T-helper 9 cell (primary cell): Measurements from ENCODE around the gene DNASE1L2.
"Not testable (repeated sequence)": the region's sequence is repeated elsewhere in the genome, so short reads cannot be mapped to it uniquely, and the experiment has no call there.

Experiments used
- DNase-seq: peaks from one replicate; pipeline ENCODE4 v3.0.0-alpha.2; 2020

The DNASE1L2 gene

DNA sequence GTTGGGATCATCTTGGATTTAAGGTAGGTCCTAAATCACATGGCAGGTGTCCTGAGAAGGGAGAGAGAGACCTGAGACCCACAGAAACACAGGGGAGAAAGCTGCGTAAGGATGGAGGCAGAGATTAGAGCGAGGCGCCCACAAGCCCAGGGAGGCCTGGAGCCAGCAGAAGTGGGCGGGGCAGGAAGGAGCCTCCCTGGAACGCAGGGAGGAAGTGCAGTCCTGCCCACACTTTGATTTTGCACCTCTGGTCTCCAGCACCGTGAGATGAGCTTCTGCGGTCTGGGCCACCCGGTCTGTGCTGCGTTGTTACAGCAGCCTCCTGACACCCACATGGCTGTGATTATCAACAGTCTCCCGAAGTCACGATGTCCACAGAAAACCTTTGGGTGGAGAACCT lies 6.4 kb downstream of the DNASE1L2 start:
- no peak for DNase-seq

DNA sequence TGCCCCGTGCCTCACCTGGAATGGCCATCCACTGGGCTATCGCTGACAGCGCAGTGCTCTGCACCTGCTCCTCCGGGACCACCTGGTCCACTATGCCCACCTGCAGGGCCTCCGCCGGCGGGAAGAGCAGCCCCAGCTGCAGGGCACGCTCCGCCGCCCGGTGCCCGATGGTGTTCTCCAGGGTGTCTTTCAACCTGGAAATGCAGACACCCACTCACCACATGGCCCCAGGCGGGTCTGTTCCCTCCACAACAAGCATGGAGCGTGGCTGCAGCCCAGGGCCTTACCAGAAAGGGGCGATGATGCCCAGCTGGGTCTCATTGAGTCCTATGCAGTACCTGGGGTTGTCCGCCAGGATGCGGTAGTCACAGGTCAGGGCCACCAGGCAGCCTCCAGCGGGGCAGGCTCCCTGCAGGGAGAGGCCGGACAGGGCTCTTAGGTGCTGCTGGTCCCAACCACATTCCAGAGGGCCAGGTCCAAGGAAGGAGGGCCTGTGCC lies 6.8 kb downstream of the DNASE1L2 start:
- no peak for DNase-seq

DNA sequence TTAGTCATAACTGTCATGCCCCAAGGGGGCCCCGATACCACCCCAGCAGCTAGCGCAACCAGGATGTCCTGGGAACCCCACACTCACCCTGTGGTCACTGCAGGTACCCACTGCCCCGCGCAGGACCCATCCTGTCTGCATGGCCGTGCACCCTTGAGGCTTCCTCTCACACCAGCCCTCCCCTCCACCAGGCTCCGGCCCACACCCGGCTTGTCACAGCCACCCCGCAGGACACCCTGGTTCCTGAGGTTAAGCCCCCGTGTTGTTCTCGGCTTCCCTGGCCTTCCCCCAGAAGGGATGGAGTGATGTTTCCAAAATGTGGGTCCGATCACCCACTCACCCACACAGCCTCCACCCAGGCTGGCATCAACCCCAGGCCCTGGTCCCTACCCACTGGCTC lies 7.5 kb downstream of the DNASE1L2 start:
- no peak for DNase-seq

DNA sequence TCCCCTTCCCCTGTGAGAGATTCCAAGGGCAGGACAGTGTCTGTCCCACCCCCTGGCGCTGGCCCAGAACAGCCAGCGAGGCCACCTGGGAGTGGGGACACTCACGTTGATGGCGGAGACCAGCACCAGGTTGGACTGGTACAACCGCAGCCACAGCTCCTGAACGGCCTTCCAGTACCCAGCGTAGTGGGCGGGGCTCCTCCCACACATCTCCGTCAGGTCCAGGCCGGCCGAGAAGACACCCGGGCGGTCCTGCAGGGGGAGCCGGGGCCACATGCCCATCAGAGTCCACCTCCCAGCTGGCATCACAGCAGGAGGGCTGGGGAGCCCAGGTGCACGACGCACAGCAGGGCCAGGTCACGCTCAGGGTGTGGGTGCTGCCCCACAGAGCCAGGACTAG lies 8.1 kb downstream of the DNASE1L2 start:
- DNase-seq, result no peak

DNA sequence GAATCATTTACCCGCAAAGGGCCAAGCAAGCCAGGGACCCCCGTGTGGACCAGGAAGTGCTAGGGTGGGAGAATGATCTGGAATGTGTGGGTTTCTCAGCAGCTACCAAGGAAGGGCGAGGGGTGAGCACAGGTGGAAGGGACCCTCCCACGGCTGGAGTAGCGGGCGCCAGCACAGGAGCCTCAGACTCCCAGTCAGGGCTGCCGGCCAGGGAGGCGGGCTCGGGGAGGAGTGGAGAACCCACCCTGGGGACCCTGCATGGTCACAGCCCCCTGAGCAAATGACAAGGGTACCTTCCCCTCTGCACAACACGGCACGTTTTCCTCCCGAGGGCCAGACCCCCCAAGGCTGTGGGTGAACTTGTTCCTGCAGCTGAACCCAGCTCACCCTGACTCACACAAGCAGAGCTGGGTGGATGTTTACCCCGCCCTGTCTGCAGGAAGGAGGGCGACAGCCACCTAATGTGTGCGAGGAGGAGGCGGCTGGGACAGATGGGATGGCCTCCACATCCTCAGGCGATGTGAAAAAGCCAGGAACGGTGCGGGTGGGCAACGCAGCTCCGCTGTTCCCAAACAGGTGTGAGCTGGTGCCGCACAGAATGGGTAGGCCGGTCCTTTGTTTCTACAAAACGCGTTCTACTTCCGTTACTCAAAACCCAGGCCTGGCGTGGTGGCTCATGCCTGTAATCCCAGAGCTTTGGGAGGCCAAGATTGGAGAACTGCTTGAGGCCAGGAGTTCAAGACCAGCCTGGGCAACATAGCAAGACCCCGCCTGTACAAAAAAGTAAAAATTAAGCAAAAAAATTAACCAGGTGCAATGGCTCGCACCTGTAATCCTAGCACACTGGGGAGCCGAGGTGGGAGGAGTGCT lies 8.9 kb downstream of the DNASE1L2 start:
- no peak for DNase-seq

DNA sequence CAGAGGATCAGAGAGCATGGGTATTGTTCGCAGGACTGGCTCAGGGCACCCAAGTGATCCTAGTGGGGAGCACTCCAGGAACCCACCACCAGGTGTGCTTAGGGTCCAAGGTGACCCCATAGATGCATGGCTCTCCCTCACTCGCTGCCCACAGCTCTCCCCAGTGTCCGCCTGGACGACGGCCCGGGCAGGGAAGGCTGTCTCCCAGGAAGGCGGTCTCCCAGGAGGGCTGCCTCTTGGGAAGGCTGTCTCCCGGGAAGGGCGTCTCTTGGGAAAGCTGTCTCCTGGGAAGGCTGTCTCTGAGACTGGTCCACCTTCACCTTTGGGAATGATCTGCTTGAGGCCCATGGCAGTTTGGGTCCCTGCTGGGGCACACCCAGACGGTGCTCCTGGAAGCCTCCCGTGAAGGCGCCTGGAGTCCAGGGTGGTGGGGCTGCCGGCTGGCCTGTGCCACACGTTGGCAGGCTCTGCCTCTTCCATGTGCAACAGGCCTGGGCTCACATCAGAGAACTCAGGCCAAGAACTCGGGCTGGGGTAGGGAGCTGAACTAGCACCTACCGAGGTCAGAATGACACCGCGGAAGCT lies 10.1 kb downstream of the DNASE1L2 start:
- no peak for DNase-seq

DNA sequence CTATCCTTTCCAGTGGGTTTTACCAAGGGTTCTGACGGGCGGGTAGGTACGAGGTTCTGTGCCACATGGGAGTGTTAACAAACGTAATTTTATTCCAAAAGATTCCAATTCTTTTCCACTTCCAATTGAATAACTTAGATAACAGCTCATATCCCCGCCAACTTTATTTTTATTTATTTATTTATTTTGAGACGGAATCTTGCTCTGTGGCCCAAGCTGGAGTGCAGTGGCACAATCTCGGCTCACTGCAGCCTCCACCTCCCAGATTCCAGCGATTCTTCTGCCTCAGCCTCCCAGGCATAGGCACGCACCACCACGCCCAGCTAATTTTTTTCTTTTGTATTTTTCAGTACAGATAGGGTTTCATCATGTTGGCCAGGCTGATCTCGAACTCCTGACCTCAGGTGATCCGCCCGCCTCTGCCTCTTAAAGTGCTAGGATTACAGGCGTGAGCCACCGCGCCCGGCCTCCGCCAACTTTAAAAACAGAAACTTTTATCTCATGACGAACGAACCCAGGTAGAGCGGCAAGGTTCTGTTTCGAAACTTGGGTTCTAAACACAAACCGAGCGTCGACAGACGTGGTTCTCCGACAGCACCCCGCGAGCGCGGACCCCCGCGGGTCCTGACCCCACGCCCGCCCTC lies 14.5 kb downstream of the DNASE1L2 start:
- peak; percentile 21 for DNase-seq

DNA sequence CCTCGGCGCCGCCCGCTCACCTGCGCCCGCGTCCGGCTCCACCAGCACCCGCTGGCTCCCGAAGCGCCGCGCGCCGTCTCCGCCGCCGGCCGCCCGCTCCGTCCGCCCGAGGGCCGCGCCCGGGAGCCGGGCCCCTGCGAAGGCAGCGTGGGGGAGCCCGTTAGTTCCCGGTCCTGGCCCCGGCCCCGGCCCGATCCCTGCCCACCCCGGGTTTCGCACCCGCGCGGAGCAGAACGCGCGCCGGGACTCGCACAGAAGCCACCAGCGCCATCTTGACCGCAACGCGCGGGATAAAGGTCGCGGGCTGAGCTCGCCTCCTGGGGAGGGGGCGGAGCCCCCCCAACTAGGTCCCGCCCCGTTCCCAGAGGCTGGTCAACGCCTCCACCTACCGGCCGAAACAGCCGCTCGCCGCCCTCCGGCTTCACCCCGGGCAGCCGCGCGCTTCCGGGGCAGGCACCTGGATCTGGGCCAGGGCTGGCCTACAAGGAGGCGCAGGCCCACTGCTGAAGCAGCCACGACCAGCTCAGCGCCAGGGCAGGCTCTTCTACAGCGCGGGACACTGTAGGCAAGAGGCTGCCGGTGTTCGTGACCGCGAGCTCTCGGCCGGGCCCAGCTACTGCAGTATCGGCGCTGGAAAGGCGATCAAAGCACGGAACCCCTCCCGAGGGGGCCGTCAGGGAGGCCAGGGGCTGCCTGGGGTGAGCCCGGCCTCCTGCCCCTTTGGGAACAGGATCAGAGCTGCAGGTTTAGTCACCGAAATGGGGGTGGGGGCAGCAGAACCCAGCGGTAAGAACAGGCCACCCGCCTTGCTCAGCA lies 15.3 kb downstream of the DNASE1L2 start, which contains the start of gene ECI1:
Gene ECI1, minus strand, starts transcription at position 292 of the 816 bp plus-strand sequence. Its CDS starts 21 bp downstream, at position 271.
- DNase-seq, result peak; percentile 66

DNA sequence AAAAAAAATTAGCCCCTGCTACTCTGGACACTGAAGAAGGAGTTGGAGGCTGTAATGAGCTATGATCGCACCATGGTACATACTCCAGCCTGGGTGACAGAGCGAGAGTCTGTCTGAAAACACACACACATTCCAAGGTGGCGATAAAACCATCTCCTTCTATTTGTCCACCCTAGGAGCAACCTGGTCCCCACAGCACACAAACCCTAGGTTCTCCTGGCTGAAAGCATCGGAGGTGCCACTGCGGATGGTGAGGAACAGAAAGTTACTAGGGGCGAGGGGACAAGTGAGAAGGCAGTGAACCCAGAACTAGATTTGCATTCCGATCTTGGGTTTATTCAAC lies 16.5 kb downstream of the DNASE1L2 start:
- DNase-seq, result no peak

DNA sequence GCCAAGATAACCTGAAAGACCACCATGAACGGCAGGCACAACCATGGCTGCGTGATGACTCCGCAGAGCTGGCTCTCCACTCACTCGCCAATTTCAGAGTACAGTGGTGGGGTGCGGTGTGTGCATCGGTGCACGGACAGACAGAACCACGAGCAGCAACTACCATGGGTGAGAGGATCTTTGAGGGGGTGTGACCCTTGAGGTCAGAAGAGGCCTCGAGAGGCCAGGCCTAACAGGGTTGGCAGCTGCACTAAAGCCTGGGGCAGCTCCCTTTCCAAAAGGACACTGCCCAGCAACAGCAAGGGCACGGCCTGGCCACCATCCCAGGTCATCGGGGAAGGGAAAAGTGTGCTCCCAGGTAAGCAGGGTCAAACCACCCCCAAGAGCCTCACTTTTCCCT lies 17.0 kb downstream of the DNASE1L2 start:
- no peak for DNase-seq

DNA sequence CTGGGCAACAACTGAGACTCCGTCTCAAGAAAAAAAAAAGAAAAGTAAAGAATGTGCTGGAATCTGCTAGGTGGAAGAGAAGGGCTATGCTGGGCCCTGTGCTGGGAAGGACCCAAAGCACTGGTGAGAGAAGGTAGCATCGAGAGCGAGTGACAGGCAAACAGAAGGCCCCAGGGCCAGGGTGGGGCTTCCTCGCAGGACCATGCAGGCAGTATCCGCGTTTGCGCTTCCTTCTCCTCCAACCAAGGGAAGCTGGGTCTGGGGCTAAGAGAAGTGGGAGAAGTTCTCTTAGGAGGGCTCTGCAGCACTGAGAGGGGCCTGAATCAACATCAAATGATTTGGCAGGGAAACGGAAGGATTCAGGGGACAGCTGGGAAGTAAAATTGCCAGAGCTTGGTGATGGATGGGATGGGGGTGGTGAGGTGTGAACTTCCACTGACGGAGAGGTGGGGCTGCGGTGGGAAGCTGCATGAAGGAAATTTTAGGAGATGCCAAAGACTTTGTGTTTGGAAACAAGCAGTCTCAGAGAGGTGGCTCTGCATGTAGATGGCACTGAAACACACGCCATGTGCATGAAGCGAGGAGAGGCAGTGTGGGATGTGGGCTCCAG lies 20.4 kb downstream of the DNASE1L2 start:
- no peak for DNase-seq

DNA sequence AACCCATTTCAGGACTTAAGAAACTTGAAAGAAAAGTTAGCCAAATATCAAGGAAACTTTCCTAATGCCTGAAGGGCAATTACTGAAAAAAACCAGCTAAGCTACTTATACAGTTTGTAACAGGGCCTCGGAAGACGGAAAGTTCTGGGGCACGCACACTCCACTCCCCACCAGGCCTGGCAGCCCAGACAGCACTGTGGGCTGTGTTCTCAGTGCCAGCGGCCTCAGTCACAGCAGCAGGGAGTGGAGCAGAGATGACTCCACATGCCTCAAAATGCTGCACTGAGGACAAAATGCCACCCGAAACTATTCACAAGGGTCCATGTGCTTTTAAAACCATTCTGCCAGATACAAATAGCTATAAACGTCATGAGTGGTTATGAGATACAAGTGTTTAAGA lies 21.5 kb downstream of the DNASE1L2 start:
- no peak for DNase-seq

DNA sequence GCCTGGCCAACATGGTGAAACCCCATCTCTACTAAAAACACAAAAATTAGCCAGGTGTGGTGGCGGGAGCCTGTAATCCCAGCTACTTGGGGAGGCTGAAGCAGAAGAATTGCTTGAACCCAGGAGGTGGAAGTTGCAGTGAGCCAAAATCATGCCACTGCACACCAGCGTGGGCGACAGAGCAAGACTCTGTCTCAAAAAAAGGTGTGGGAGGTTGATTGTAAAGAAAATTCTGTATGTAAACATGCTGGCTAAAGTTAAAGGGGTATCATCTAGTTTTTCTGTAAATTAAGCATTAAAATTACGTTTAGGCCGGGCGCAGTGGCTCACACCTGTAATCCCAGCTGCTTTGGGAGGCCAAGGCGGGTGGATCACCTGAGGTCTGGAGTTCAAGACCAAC lies 22.3 kb downstream of the DNASE1L2 start:
- not testable (repeated sequence) for DNase-seq

DNA sequence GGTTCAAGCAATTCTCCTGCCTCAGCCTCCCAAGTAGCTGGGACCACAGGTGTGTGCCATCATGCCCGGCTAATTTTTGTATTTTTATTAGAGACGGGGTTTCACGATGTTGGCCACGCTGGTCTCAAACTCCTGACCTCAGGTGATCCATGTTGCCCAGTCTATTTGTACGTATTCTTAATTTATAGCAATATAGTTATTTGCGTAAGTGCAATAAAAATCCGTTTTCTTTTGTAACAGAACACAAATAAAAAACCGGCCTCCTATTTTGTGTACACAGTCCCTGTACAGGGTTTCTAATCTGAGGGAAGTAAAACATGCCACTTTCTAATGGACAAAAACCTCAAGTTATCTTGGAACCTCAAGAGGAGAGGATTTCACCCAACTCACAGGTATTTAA lies 24.0 kb downstream of the DNASE1L2 start:
- no peak for DNase-seq

DNA sequence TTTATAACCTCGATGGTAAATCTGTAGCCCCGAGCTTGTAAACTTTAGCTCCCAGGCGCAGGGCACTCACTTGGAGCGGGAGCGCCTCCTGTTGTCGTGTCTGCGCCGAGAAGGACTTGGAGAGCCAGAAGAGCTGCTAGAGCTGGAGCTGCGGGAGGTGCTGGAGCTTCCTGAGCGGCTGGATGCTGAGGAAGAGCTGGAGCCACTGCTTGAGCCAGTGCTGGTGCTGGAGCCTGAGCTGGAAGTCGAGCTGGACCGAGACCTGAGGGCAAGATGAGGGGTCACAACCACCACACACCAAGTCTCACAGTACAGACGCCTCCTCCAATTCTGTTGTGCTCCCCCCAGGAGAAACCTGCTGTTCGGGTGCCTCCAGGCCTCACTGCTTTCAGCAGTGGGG lies 26.8 kb downstream of the DNASE1L2 start:
- DNase-seq, result not testable (repeated sequence)

DNA sequence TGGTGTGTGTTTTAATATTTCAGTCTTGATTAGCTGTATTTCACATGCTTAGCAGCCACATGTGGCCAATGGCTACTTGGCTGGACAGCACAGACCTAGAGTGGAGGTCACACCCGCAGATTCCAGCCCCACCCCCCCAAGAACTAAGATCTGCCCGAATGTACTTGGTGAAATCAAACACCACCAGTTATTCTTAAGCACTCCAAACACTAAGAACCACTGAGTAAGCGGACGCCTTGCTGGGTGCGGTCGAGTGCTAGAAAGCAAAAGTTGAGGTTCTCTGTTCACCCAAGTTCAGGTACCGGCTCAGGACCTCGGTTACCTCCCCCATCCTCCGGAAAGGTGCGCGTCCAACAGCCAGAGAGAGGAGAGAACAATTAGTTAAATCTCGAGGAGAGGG lies 30.6 kb downstream of the DNASE1L2 start:
- DNase-seq, result not testable (repeated sequence)

DNA sequence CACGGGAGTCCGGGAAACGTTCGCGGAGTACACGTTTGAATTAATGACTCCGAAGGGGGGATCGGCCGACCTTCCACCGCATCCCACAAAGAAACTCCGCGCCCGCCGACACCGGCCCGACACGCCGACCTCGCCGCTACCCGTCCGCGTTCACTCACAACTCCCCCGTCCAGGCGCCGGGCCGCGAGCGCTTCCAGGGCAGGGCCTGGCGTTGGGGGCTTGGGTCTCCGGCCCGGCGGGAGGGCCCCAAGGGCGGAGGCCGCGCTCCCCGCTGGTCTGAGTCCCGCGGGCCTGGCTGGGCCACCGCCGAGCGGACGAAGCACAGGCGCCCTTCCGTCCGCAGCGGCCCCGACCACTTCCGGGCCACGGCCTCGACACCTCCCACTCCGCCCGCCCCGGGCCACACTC lies 31.3 kb downstream of the DNASE1L2 start:
- not testable (repeated sequence) for DNase-seq

DNA sequence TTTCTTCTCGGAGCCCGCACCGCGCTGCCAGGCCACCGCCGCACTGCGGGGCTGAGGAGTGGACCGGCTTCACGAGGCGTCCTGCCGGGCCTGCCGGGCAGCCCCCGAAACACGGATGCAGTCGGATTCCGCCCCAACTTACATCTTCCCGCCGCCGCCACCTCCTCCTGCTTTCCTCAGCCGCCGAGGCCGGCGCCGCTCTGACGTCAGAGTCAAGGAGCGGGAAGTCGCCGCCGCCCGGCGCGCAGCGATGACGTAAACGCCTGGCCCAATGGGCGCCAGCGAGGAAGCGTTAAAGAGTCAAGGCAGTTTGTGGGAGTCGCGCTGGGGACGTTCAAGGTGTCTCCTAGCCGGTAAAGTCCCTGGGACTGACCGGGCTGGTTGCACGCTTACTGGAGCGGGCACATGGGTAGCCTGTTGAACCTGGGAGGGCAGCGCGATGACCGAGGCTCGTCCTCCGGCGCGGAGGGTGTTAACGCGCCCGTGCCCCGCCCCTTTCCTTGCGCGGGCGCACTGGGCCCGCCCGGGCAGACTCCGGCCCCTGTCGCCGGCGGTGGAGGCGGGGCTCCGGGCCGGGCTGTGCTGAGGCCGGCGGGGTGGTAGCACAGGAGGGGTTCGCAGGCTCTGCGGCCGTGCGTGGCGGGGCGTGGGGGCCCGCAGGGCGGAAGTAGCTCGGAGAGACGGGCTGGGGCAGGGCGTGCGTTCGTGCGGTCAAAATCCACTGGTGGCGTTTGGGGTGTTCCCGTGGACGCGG lies 31.8 kb downstream of the DNASE1L2 start, which contains the start of gene RNPS1:
Gene RNPS1, minus strand, starts transcription at position 214 of the 754 bp plus-strand sequence. CDS start 3,483 bp downstream, outside the sequence.
- DNase-seq, result peak; percentile 95

DNA sequence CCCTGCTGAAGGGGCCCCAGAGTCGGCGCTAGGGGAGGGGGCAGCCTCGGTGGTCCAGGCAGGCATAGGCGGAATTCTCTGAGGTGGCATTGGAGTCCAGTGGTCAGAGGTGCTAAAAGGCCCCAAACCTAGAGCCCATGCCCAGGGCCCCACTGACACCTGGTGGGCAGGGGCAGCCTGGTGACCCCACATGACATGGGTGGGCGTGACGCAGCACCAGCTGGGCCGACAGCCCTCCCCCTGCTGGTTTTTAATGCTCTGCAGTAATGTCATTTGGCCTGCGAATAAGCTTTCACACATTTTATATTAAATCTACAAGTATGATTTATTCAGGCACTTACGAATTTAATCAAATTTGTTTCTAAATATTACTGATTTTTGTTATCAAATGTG lies 33.8 kb downstream of the DNASE1L2 start:
- DNase-seq, result no peak

DNA sequence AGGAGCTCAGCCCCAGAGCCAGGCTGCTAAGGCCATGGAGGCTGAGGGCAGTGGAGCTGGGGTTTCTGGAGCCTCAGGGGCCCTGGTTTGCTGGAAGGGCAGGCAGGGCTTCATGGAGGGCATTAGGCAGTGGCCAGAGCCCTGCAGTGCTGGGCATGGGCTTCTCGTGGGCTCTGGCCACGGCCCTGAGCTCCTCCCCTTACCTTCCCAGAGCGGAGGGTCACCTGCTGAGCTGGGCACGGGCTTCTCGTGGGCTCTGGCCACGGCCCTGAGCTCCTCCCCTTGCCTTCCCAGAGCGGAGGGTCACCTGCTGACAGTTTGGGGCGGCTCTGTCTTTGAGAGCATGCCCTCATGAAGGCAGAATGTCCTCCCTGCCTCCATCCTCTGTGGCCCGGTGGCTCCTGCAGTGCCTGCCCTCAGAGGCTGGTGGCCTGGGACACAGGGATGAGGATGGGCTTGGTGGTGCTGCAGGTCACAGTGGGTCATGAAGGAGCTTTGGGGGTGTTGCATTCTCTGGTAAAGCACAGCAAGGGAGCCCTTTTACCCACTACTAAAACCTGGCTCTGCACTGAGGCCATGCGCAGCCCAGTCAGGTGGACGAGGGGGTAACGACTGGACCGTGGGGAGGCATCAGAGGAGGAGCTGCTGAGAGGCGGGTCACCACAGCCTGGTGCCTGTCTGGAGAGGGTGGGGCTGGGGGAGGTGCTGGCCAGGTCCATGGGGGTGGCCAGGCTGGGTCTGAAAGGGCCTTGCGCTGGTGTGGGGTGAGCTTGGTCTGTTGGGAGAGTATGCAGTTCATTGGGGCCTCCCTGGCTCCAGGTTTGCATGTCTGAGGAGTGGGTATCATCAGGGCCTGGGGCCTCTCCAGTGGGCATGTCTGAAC lies 34.6 kb downstream of the DNASE1L2 start:
- DNase-seq, result no peak
